Parathyroid adenoma (tissue), 2 donors: Measurements from ENCODE around the gene CDYL2.

Experiments used
- H2AFZ ChIP-seq: fragments of 300-600 bp; sonication (generic); one replicate; pipeline ENCODE4 v1.7.0; 2017; ENCODE audit warnings: antibody characterized with exemption, mild to moderate bottlenecking
- H3K27ac ChIP-seq: fragments of 300-600 bp; sonication (generic); one replicate; pipeline ENCODE4 v1.7.0; 2017
- H3K27me3 ChIP-seq: fragments of 300-600 bp; sonication (generic); one replicate; pipeline ENCODE4 v1.7.0; 2017; ENCODE audit warnings: low read length; ENCODE audit not compliant: control insufficient read depth, insufficient read depth
- H3K36me3 ChIP-seq: fragments of 300-600 bp; sonication (generic); one replicate; pipeline ENCODE4 v1.7.0; 2017; ENCODE audit warnings: low read length; ENCODE audit not compliant: control insufficient read depth, insufficient read depth
- H3K4me1 ChIP-seq: fragments of 300-600 bp; sonication (generic); one replicate; pipeline ENCODE4 v1.7.0; 2017; ENCODE audit warnings: control low read depth
- H3K4me2 ChIP-seq: fragments of 300-600 bp; sonication (generic); one replicate; pipeline ENCODE4 v1.7.0; 2017; ENCODE audit warnings: low read length
- H3K4me3 ChIP-seq: fragments of 300-600 bp; sonication (generic); one replicate; pipeline ENCODE4 v1.7.0; 2017; ENCODE audit warnings: low read depth, low read length
- H3K79me2 ChIP-seq: fragments of 300-600 bp; sonication (generic); one replicate; pipeline ENCODE4 v1.7.0; 2017; ENCODE audit warnings: control low read depth
- H3K9ac ChIP-seq: fragments of 300-600 bp; sonication (generic); one replicate; pipeline ENCODE4 v1.7.0; 2017; ENCODE audit warnings: mild to moderate bottlenecking
- H3K9me3 ChIP-seq: fragments of 300-600 bp; sonication (generic); one replicate; pipeline ENCODE4 v1.7.0; 2017; ENCODE audit warnings: low read length; ENCODE audit not compliant: control insufficient read depth
- CTCF ChIP-seq: fragments of 300-600 bp; sonication (generic); IDR thresholded peaks from one replicate; pipeline ENCODE4 v1.7.0; 2017; ENCODE audit warnings: antibody characterized with exemption, mild to moderate bottlenecking
- donor health status: primary hyperparathyroidism.

The CDYL2 gene

GRCh38 chr16:80708823-80709222 lies 95.6 kb downstream of the CDYL2 start:
- Histone ChIP-seq H3K36me3 (no peaks in the 10 kb centered on the region), H3K27me3 (no peaks in the 10 kb centered on the region), H2AFZ (no peak overlapping the region), H3K9ac (no peak overlapping the region), H3K4me1 (no peaks in the 10 kb centered on the region), H3K4me3 (no peak overlapping the region), H3K79me2 (no peaks in the 10 kb centered on the region), H3K4me2 (no peak overlapping the region), H3K9me3 (no peaks in the 10 kb centered on the region), H3K27ac (no peak overlapping the region)
- TF ChIP-seq CTCF = no peak

- Histone ChIP-seq H3K36me3 (no peaks in the 10 kb centered on the region), H3K79me2 (no peaks in the 10 kb centered on the region), H3K4me3 (no peak overlapping the region), H3K4me1 (no peaks in the 10 kb centered on the region), H3K9ac (no peak overlapping the region), H3K27me3 (no peaks in the 10 kb centered on the region), H3K4me2 (no peak overlapping the region), H3K9me3 (no peaks in the 10 kb centered on the region), H2AFZ (no peak overlapping the region), H3K27ac (no peak overlapping the region)
- TF ChIP-seq CTCF = no peak
Observed at GRCh38 chr16:80707686-80708085, 96.7 kb downstream of the CDYL2 start.

- no peaks in the 10 kb centered on the region for H3K27me3 ChIP-seq
- TF ChIP-seq CTCF = no peak
- H3K36me3 ChIP-seq = no peaks in the 10 kb centered on the region
- no peaks in the 10 kb centered on the region for H3K79me2 ChIP-seq
- H2AFZ ChIP-seq = no peak overlapping the region
- no peak overlapping the region for H3K27ac ChIP-seq
- no peak overlapping the region for H3K9ac ChIP-seq
- no peaks in the 10 kb centered on the region for H3K4me1 ChIP-seq
- no peak overlapping the region for H3K4me3 ChIP-seq
- H3K9me3 ChIP-seq = no peaks in the 10 kb centered on the region
- no peak overlapping the region for H3K4me2 ChIP-seq
Observed at GRCh38 chr16:80705596-80705995, 98.8 kb downstream of the CDYL2 start.

GRCh38 chr16:80704751-80705505 lies 99.5 kb downstream of the CDYL2 start:
- Histone ChIP-seq H3K79me2 (no peaks in the 10 kb centered on the region), H3K9me3 (no peaks in the 10 kb centered on the region), H2AFZ (no peak overlapping the region), H3K27me3 (no peaks in the 10 kb centered on the region), H3K9ac (no peak overlapping the region), H3K36me3 (no peaks in the 10 kb centered on the region), H3K27ac (no peak overlapping the region), H3K4me3 (no peak overlapping the region), H3K4me1 (no peaks in the 10 kb centered on the region), H3K4me2 (no peak overlapping the region)
- no peak for TF ChIP-seq CTCF
